Measurements from ENCODE around the gene LVRN. TPM values are rescaled to one million over a fixed set of nuclear protein-coding genes. Genes with fewer than 3 reads are reported as not detected.

LVRN gene
- total and polyA plus RNA-seq, 2 of the 13 experiments (the other 11 are each of a cell fraction or from before 2014, with no cell fraction given) = 0.09 to 0.20 TPM

DNA sequence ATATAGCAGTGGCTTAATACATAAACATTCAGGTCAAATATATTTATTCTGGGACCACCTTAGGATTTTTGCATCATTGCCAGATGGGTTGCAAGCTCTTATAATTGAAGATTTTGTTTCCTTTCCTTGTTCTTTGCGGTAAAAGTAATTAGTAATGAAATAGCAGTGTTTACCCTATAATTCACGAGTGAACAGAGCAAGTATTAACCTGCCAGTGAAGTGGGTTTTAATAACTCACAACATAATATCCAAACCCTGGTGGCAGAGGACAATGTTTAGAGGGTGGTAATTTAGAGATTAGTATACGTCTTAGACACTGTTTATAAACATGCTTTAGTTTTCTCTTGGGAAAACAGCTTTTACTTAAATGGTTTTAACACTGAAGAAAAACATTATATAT is 81.8 kb downstream of the LVRN start:
- in situ Hi-C loops (cut with HindIII; ENCODE audit: extremely low pct_ligation_motif_present, low pct_unique_long_range_greater_than_20kb) (no loop called here), intact Hi-C loops (cut with micrococcal nuclease; ENCODE audit: unreplicated experiment) (no loop called here)
- Histone ChIP-seq H3K4me3 (replicated peaks in 1 of 3; ENCODE audit: insufficient read depth in 1 of 3, low read depth in 2 of 3, low read length in 3 of 3) (no peak overlapping the region), H2AFZ (ENCODE audit: low read length) (no peak overlapping the region), H3K36me3 (replicated peaks in 1 of 2; ENCODE audit: control insufficient read depth in 1 of 2, insufficient read depth in 2 of 2, low read length in 2 of 2) (no peaks in the 10 kb centered on the region), H4K20me1 (ENCODE audit: insufficient read depth, low read length) (no peaks in the 10 kb centered on the region), H3K9me3 (ENCODE audit: low read length) (no peaks in the 10 kb centered on the region), H3K4me2 (ENCODE audit: low read depth, low read length) (no peak overlapping the region), H3K9ac (ENCODE audit: insufficient read depth, low read depth, low read length) (no peak overlapping the region), H3K27me3 (ENCODE audit: control insufficient read depth in 1 of 2, insufficient read depth in 2 of 2, low read length in 2 of 2) (no peaks in the 10 kb centered on the region; a peak in 1 of 5 replicates), H3K4me1 (ENCODE audit: insufficient read depth, low read length) (no peaks in the 10 kb centered on the region), H3K79me2 (ENCODE audit: insufficient read depth, low read length) (no peaks in the 10 kb centered on the region), H3K27ac (ENCODE audit: extremely low read length, insufficient read depth, low read length) (no peak overlapping the region)
- DNase-seq (ENCODE audit: low spot score) (no peak), FAIRE-seq (no peak), ATAC-seq (no peak)
- TF ChIP-seq RBM22 (optimal IDR thresholded peaks at IDR 0.05; ENCODE audit: low read length) = no peak
- TF ChIP-seq NFYB (CRISPR knock-in tag; IDR thresholded peaks at IDR 0.05) = no peak
- TF ChIP-seq ZSCAN30 (CRISPR knock-in tag; IDR thresholded peaks at IDR 0.05) = no peak
- no peak for TF ChIP-seq NCOR1 (IDR thresholded peaks at IDR 0.05; ENCODE audit: borderline replicate concordance, low read length)
- TF ChIP-seq SCMH1 (CRISPR knock-in tag; IDR thresholded peaks at IDR 0.05; ENCODE audit: borderline replicate concordance) = no peak
- TF ChIP-seq KLF16 (CRISPR knock-in tag; IDR thresholded peaks at IDR 0.05) = no peak
- TF ChIP-seq FOSL2 (CRISPR knock-in tag; IDR thresholded peaks at IDR 0.05) = no peak
- TF ChIP-seq, protein P1, sequence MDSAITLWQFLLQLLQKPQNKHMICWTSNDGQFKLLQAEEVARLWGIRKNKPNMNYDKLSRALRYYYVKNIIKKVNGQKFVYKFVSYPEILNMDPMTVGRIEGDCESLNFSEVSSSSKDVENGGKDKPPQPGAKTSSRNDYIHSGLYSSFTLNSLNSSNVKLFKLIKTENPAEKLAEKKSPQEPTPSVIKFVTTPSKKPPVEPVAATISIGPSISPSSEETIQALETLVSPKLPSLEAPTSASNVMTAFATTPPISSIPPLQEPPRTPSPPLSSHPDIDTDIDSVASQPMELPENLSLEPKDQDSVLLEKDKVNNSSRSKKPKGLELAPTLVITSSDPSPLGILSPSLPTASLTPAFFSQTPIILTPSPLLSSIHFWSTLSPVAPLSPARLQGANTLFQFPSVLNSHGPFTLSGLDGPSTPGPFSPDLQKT (CRISPR knock-in tag; IDR thresholded peaks at IDR 0.05; ENCODE audit: borderline replicate concordance) = no peak
- TF ChIP-seq, protein P2, sequence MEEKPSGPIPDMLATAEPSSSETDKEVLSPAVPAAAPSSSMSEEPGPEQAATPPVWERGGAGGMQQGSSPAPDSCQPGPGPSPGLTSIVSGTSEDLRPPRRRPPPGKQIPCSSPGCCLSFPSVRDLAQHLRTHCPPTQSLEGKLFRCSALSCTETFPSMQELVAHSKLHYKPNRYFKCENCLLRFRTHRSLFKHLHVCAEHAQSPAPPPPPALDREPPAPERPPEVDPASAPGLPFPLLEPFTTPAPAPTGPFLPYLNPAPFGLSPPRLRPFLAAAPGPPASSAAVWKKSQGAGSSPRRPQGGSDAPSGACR (CRISPR knock-in tag; IDR thresholded peaks at IDR 0.05) = no peak
- no peak for TF ChIP-seq ZNF383 (CRISPR knock-in tag; IDR thresholded peaks at IDR 0.05; ENCODE audit: borderline replicate concordance)
- TF ChIP-seq ZFP1 (CRISPR knock-in tag; IDR thresholded peaks at IDR 0.05) = no peak
- TF ChIP-seq BHLHE40 (IDR thresholded peaks at IDR 0.05; ENCODE audit: low read length) = no peak
- TF ChIP-seq ZNF678 (CRISPR knock-in tag; IDR thresholded peaks at IDR 0.05) = no peak
- WGBS (ENCODE audit: low lambda C conversion rate) = 20% methylated on average over 3 of the region's 3 CpGs
- ChIA-PET POLR2A (no interaction called here), CTCF (ENCODE audit: low intra/inter-chr PET ratio, low total read pairs) (no interaction called here)
- BruUV-seq (replicated peaks) = no TSS peak
